Progenitor cell of endocrine pancreas (in vitro differentiated cells): ENCODE data around the gene DUSP3. TPM values are rescaled to one million over a fixed set of nuclear protein-coding genes. Genes with fewer than 3 reads are reported as not detected.

Experiments used
- DNase-seq: peaks from one replicate; pipeline ENCODE4 v3.0.0; 2021; ENCODE audit warnings: low spot score; ENCODE audit not compliant: unreplicated experiment
- H3K27ac Mint-ChIP-seq: 2 replicates; pipeline ENCODE4 v1.8.0; 2021; ENCODE audit warnings: mild to moderate bottlenecking, moderate library complexity, mixed read lengths
- H3K27me3 Mint-ChIP-seq: 2 replicates; pipeline ENCODE4 v1.8.0; 2021; ENCODE audit warnings: mixed read lengths
- H3K36me3 Mint-ChIP-seq: 2 replicates; pipeline ENCODE4 v1.8.0; 2022; ENCODE audit warnings: mixed read lengths; ENCODE audit not compliant: insufficient read depth
- H3K4me1 Mint-ChIP-seq: 2 replicates; pipeline ENCODE4 v1.8.0; 2021; ENCODE audit warnings: low read depth, mixed read lengths
- H3K4me3 Mint-ChIP-seq: 2 replicates; pipeline ENCODE4 v1.8.0; 2021; ENCODE audit warnings: low read depth, mild to moderate bottlenecking, moderate library complexity, mixed read lengths
- H3K9me3 Mint-ChIP-seq: 2 replicates; pipeline ENCODE4 v1.8.0; 2021; ENCODE audit warnings: low read depth, mixed read lengths
- total RNA-seq: library from RNA; stranded (reverse); gene quantifications from 2 replicates; pipeline ENCODE4 v1.2.1, GENCODE V29; 2021
- TF ChIP-seq, protein P1 (sequence below): fragments of 200-600 bp; sonication (generic); IDR thresholded peaks from one replicate; pipeline ENCODE4 v1.5.0; 2021; ENCODE audit warnings: antibody characterized with exemption, mild to moderate bottlenecking; ENCODE audit not compliant: unreplicated experiment

The DUSP3 gene
- total RNA-seq, 1 donor from 2014 or later, result 58.0 TPM

DNA sequence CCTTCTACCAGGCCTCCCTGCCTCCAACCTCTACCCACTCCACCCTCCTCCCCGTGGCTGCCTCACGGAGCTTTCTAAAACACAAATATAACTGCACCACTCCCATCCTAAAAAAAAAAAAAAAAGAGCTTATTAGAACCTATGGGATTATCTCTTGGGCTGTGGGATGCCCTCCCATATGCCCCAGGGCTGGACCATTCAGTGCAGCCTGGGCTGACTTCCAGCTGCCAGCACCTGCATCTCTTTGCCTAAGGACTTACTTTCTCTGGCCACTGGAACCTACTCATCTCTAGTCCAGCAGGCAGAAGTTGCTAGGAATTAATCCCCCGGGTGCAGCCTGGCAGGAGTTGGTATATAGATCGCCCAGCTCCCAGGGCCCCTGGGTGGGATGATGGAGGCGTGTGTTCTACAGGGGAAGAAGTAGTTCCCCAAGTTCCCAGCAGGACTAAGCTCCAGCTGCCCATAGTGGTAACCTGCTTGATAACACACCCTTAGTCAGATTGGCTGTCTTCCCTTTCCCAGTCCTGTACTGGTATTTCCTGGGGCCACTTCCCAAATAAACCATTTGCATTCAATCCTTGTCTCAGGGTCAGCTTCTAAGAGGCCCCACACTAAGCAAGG, 43.9 kb upstream of the DUSP3 start:
- TF ChIP-seq, protein P1, sequence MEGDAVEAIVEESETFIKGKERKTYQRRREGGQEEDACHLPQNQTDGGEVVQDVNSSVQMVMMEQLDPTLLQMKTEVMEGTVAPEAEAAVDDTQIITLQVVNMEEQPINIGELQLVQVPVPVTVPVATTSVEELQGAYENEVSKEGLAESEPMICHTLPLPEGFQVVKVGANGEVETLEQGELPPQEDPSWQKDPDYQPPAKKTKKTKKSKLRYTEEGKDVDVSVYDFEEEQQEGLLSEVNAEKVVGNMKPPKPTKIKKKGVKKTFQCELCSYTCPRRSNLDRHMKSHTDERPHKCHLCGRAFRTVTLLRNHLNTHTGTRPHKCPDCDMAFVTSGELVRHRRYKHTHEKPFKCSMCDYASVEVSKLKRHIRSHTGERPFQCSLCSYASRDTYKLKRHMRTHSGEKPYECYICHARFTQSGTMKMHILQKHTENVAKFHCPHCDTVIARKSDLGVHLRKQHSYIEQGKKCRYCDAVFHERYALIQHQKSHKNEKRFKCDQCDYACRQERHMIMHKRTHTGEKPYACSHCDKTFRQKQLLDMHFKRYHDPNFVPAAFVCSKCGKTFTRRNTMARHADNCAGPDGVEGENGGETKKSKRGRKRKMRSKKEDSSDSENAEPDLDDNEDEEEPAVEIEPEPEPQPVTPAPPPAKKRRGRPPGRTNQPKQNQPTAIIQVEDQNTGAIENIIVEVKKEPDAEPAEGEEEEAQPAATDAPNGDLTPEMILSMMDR, result no peak
- Mint-ChIP-seq H3K4me1 (no peaks in the 10 kb centered on the region), H3K27me3 (no peaks in the 10 kb centered on the region), H3K4me3 (no peak overlapping the region), H3K9me3 (no peaks in the 10 kb centered on the region), H3K36me3 (peaks cover 1% of the 10 kb centered on the region), H3K27ac (no peak overlapping the region)
- DNase-seq, result no peak

- H3K36me3 Mint-ChIP-seq, result peaks cover 1% of the 10 kb centered on the region
- no peak overlapping the region for H3K27ac Mint-ChIP-seq
- TF ChIP-seq, protein P1, result no peak
- H3K27me3 Mint-ChIP-seq, result no peaks in the 10 kb centered on the region
- H3K4me3 Mint-ChIP-seq, result no peak overlapping the region
- H3K9me3 Mint-ChIP-seq, result no peaks in the 10 kb centered on the region
- DNase-seq, result no peak
- H3K4me1 Mint-ChIP-seq, result no peaks in the 10 kb centered on the region
Measured at GRCh38 chr17:43820759-43821158, 42.0 kb upstream of the DUSP3 start.

GRCh38 chr17:43818966-43819365, 40.2 kb upstream of the DUSP3 start:
- no peak overlapping the region for H3K27ac Mint-ChIP-seq
- no peaks in the 10 kb centered on the region for H3K9me3 Mint-ChIP-seq
- no peaks in the 10 kb centered on the region for H3K4me1 Mint-ChIP-seq
- H3K36me3 Mint-ChIP-seq, result peaks cover 6% of the 10 kb centered on the region
- no peak for DNase-seq
- TF ChIP-seq, protein P1, result no peak
- H3K4me3 Mint-ChIP-seq, result no peak overlapping the region
- no peaks in the 10 kb centered on the region for H3K27me3 Mint-ChIP-seq

- H3K9me3 Mint-ChIP-seq, result no peaks in the 10 kb centered on the region
- H3K27me3 Mint-ChIP-seq, result no peaks in the 10 kb centered on the region
Measured at GRCh38 chr17:43817826-43818225, 39.0 kb upstream of the DUSP3 start.

DNA sequence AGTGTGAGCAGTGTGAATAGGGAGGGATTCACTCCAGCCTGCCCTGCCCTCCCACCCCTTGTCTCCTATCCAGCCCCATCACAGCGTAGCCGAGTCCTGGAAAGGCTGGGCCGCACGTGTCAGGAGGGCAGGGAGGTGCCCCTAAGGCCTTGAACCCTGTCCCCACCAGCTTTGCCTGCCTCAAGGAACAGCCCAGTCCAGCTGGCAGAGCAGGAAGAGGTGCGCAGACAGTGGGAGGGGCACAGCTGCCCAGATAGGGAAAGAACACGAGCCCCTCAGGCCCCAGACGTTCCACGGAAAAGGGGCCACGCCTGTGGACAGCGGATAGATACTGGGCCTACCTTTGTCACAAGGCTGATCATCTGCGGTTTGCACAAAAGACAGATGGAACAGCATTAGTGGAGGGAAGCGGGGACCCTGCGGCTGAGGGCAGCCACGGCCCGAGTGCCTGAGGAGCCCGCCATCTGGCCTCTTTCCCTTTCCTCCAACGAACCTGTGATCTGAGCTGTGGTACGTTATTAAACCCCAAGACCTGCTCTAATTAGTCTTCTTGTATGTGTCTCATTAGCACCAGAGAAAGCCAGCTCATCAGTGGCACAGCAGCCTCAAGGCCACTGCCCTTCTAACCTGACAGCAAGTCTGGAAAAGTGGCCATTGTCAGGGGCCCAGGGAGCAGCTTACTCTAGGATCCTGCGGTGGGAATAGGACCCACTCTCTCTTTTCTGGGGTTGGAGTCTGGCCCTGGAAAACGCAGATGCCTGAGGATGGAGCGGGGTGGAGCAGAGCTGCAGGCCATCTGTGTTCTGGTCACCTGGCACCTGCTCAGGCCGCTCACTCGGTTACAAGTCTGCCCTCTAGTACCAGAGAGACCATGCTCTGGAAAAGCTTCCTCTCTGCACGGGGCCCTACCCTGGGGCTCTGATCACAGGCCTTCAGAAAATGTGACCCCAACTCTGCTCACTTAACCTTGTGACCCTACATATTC, 37.9 kb upstream of the DUSP3 start:
- H3K36me3 Mint-ChIP-seq, result peaks cover 6% of the 10 kb centered on the region
- no peaks in the 10 kb centered on the region for H3K9me3 Mint-ChIP-seq
- H3K27ac Mint-ChIP-seq, result no peak overlapping the region
- TF ChIP-seq, protein P1, result no peak
- H3K27me3 Mint-ChIP-seq, result no peaks in the 10 kb centered on the region
- H3K4me3 Mint-ChIP-seq, result no peak overlapping the region
- DNase-seq, result no peak
- no peaks in the 10 kb centered on the region for H3K4me1 Mint-ChIP-seq

More at GRCh38 chr17:43817826-43818225, 39.0 kb upstream of the DUSP3 start:
- Mint-ChIP-seq H3K4me3 (no peak overlapping the region), H3K36me3 (peaks cover 6% of the 10 kb centered on the region), H3K27ac (no peak overlapping the region), H3K4me1 (no peaks in the 10 kb centered on the region)
- TF ChIP-seq, protein P1, result no peak
- no peak for DNase-seq
